Stimulated activated naive B cell treated with anti-CD40 and anti-IgM and Interleukin-4, amounts not matched to agents 10 μg/mL and 1 μg/mL and 100 μg/mL, for 72 hours (primary cell): ENCODE data around the gene LSG1.

Experiments
- ATAC-seq, 2 donors: fragments of 150-1000 bp; cut with Tn5 transposase; replicated peaks; 2 replicates each; pipeline ENCODE4 v1.10.0; 2021; ENCODE audit warnings: moderate library complexity in 1 of 2
- DNase-seq: peaks from one replicate; pipeline ENCODE4 v3.0.0; 2021
- H3K27ac Mint-ChIP-seq: one replicate; pipeline ENCODE4 v1.8.0; 2022; ENCODE audit warnings: mild to moderate bottlenecking, mixed read lengths
- H3K27me3 Mint-ChIP-seq, 2 donors: one replicate each; pipeline ENCODE4 v1.8.0; 2022; ENCODE audit warnings: mixed read lengths in 2 of 2
- H3K36me3 Mint-ChIP-seq, 2 donors: one replicate each; pipeline ENCODE4 v1.8.0; 2022; ENCODE audit warnings: mixed read lengths in 2 of 2, mild to moderate bottlenecking in 1 of 2
- H3K4me1 Mint-ChIP-seq, 2 donors: one replicate each; pipeline ENCODE4 v1.8.0; 2022; ENCODE audit warnings: mixed read lengths in 2 of 2, mild to moderate bottlenecking in 1 of 2
- H3K4me3 Mint-ChIP-seq, 2 donors: one replicate each; pipeline ENCODE4 v1.8.0; 2022; ENCODE audit warnings: mild to moderate bottlenecking in 2 of 2, mixed read lengths in 2 of 2, moderate library complexity in 1 of 2
- H3K9me3 Mint-ChIP-seq, 2 donors: one replicate each; pipeline ENCODE4 v1.8.0; 2022; ENCODE audit warnings: mixed read lengths in 2 of 2, mild to moderate bottlenecking in 1 of 2

Gene LSG1

GRCh38 chr3:194671900-194672808 is at the start of gene LSG1:
LSG1 (minus strand) TSS chr3:194672191; CDS start chr3:194672162, 29 bp downstream.
- ATAC-seq: peak; percentile 92 to 93
- H3K27ac Mint-ChIP-seq: peak within 1 kb of the TSS; percentile 98
- H3K27me3 Mint-ChIP-seq: peaks cover 0 to 3% of the 10 kb centered on the region in 2 donors
- peak; percentile 84 for DNase-seq
- H3K36me3 Mint-ChIP-seq: peaks cover 10 to 26% of the 10 kb centered on the region in 2 donors
- peak within 1 kb of the TSS; percentile 99 for H3K4me3 Mint-ChIP-seq
- no peaks in the 10 kb centered on the region for H3K9me3 Mint-ChIP-seq
- H3K4me1 Mint-ChIP-seq: peaks cover 18 to 19% of the 10 kb centered on the region in 2 donors

- Mint-ChIP-seq H3K4me3 (no peak overlapping the region), H3K27me3 (no peaks in the 10 kb centered on the region), H3K9me3 (no peaks in the 10 kb centered on the region), H3K4me1 (peaks cover 11 to 19% of the 10 kb centered on the region in 2 donors), H3K27ac (no peak overlapping the region), H3K36me3 (no peaks in the 10 kb centered on the region)
- DNase-seq (no peak), ATAC-seq (no peak)
These were observed 48.1 kb upstream of the LSG1 start for GRCh38 chr3:194720048-194720447.

- DNase-seq (no peak), ATAC-seq (no peak)
- H3K9me3 Mint-ChIP-seq: no peaks in the 10 kb centered on the region
- H3K36me3 Mint-ChIP-seq: no peaks in the 10 kb centered on the region
- H3K27ac Mint-ChIP-seq: no peak overlapping the region
- peaks cover 3 to 10% of the 10 kb centered on the region in 2 donors for H3K4me1 Mint-ChIP-seq
- H3K4me3 Mint-ChIP-seq: no peak overlapping the region
- no peaks in the 10 kb centered on the region for H3K27me3 Mint-ChIP-seq
These were observed 46.1 kb upstream of the LSG1 start for GRCh38 chr3:194718079-194718478.

- Mint-ChIP-seq H3K27me3 (no peaks in the 10 kb centered on the region), H3K9me3 (no peaks in the 10 kb centered on the region), H3K4me3 (no peak overlapping the region), H3K4me1 (peaks cover 1 to 6% of the 10 kb centered on the region in 2 donors), H3K36me3 (no peaks in the 10 kb centered on the region), H3K27ac (no peak overlapping the region)
- ATAC-seq (no peak), DNase-seq (no peak)
These were observed 43.2 kb upstream of the LSG1 start for GRCh38 chr3:194715022-194715800.

GRCh38 chr3:194714564-194714963 is 42.6 kb upstream of the LSG1 start:
- H3K4me3 Mint-ChIP-seq: no peak overlapping the region
- H3K27ac Mint-ChIP-seq: no peak overlapping the region
- peaks cover 1 to 6% of the 10 kb centered on the region in 2 donors for H3K4me1 Mint-ChIP-seq

GRCh38 chr3:194714137-194714455 is 42.1 kb upstream of the LSG1 start:
- peaks cover 1 to 6% of the 10 kb centered on the region in 2 donors for H3K4me1 Mint-ChIP-seq
- no peaks in the 10 kb centered on the region for H3K27me3 Mint-ChIP-seq
- ATAC-seq (no peak), DNase-seq (no peak)
- no peak overlapping the region for H3K4me3 Mint-ChIP-seq
- H3K36me3 Mint-ChIP-seq: no peaks in the 10 kb centered on the region
- no peak overlapping the region for H3K27ac Mint-ChIP-seq
- no peaks in the 10 kb centered on the region for H3K9me3 Mint-ChIP-seq

More at GRCh38 chr3:194714564-194714963, 42.6 kb upstream of the LSG1 start:
- H3K36me3 Mint-ChIP-seq: no peaks in the 10 kb centered on the region
- ATAC-seq (no peak), DNase-seq (no peak)
- H3K27me3 Mint-ChIP-seq: no peaks in the 10 kb centered on the region
- H3K9me3 Mint-ChIP-seq: no peaks in the 10 kb centered on the region

GRCh38 chr3:194713299-194714136 is 41.5 kb upstream of the LSG1 start:
- no peak overlapping the region for H3K4me3 Mint-ChIP-seq
- H3K9me3 Mint-ChIP-seq: no peaks in the 10 kb centered on the region
- no peaks in the 10 kb centered on the region for H3K36me3 Mint-ChIP-seq
- H3K27me3 Mint-ChIP-seq: no peaks in the 10 kb centered on the region
- peaks cover 1 to 6% of the 10 kb centered on the region in 2 donors for H3K4me1 Mint-ChIP-seq
- no peak overlapping the region for H3K27ac Mint-ChIP-seq
- ATAC-seq (no peak), DNase-seq (no peak)

GRCh38 chr3:194711913-194712312 is 39.9 kb upstream of the LSG1 start:
- ATAC-seq (no peak), DNase-seq (no peak)
- H3K36me3 Mint-ChIP-seq: peaks cover 0 to 6% of the 10 kb centered on the region in 2 donors
- no peaks in the 10 kb centered on the region for H3K27me3 Mint-ChIP-seq
- H3K9me3 Mint-ChIP-seq: peaks cover 3 to 4% of the 10 kb centered on the region in 2 donors
- no peak overlapping the region for H3K27ac Mint-ChIP-seq
- H3K4me1 Mint-ChIP-seq: peaks cover 0 to 1% of the 10 kb centered on the region in 2 donors
- H3K4me3 Mint-ChIP-seq: no peak overlapping the region

GRCh38 chr3:194711286-194711685 is 39.3 kb upstream of the LSG1 start:
- no peak overlapping the region for H3K27ac Mint-ChIP-seq
- no peak for DNase-seq
- no peaks in the 10 kb centered on the region for H3K27me3 Mint-ChIP-seq
- peaks cover 0 to 4% of the 10 kb centered on the region in 2 donors for H3K4me1 Mint-ChIP-seq
- H3K9me3 Mint-ChIP-seq: peaks cover 3 to 4% of the 10 kb centered on the region in 2 donors
- peaks cover 0 to 6% of the 10 kb centered on the region in 2 donors for H3K36me3 Mint-ChIP-seq
- ATAC-seq: no peak
- no peak overlapping the region for H3K4me3 Mint-ChIP-seq

- no peak overlapping the region for H3K27ac Mint-ChIP-seq
- H3K4me3 Mint-ChIP-seq: no peak overlapping the region
- peaks cover 0 to 6% of the 10 kb centered on the region in 2 donors for H3K36me3 Mint-ChIP-seq
- H3K4me1 Mint-ChIP-seq: peaks cover 0 to 7% of the 10 kb centered on the region in 2 donors
- H3K27me3 Mint-ChIP-seq: peaks cover 0 to 5% of the 10 kb centered on the region in 2 donors
- DNase-seq (no peak), ATAC-seq (no peak)
- peaks cover 3 to 4% of the 10 kb centered on the region in 2 donors for H3K9me3 Mint-ChIP-seq
These were observed 35.2 kb upstream of the LSG1 start for GRCh38 chr3:194707147-194707540.

GRCh38 chr3:194705761-194706160 is 33.8 kb upstream of the LSG1 start:
- no peak for ATAC-seq
- DNase-seq: no peak
- Mint-ChIP-seq H3K4me3 (no peak overlapping the region), H3K9me3 (peaks cover 3 to 4% of the 10 kb centered on the region in 2 donors), H3K27me3 (peaks cover 0 to 5% of the 10 kb centered on the region in 2 donors), H3K36me3 (peaks cover 0 to 6% of the 10 kb centered on the region in 2 donors), H3K27ac (peak overlapping the region; percentile 2), H3K4me1 (peaks cover 0 to 5% of the 10 kb centered on the region in 2 donors)

- DNase-seq (no peak), ATAC-seq (no peak)
- peaks cover 0 to 5% of the 10 kb centered on the region in 2 donors for H3K4me1 Mint-ChIP-seq
- H3K27ac Mint-ChIP-seq: no peak overlapping the region
- H3K9me3 Mint-ChIP-seq: peaks cover 3 to 4% of the 10 kb centered on the region in 2 donors
- H3K36me3 Mint-ChIP-seq: peaks cover 0 to 6% of the 10 kb centered on the region in 2 donors
- H3K4me3 Mint-ChIP-seq: no peak overlapping the region
- H3K27me3 Mint-ChIP-seq: peaks cover 0 to 5% of the 10 kb centered on the region in 2 donors
These were observed 33.2 kb upstream of the LSG1 start for GRCh38 chr3:194705227-194705626.

- DNase-seq: no peak
- Mint-ChIP-seq H3K4me1 (peaks cover 0 to 5% of the 10 kb centered on the region in 2 donors), H3K9me3 (peaks cover 0 to 4% of the 10 kb centered on the region in 2 donors), H3K27ac (no peak overlapping the region), H3K4me3 (no peak overlapping the region), H3K36me3 (peaks cover 0 to 3% of the 10 kb centered on the region in 2 donors), H3K27me3 (peaks cover 0 to 5% of the 10 kb centered on the region in 2 donors)
- no peak for ATAC-seq
These were observed 30.6 kb upstream of the LSG1 start for GRCh38 chr3:194702545-194702944.

- Mint-ChIP-seq H3K4me1 (peaks cover 29 to 51% of the 10 kb centered on the region in 2 donors), H3K27me3 (no peaks in the 10 kb centered on the region)
These were observed 24.7 kb upstream of the LSG1 start for GRCh38 chr3:194696702-194697101.

More at GRCh38 chr3:194696702-194697101, 24.7 kb upstream of the LSG1 start:
- H3K36me3 Mint-ChIP-seq: peaks cover 0 to 3% of the 10 kb centered on the region in 2 donors
- H3K9me3 Mint-ChIP-seq: peaks cover 0 to 8% of the 10 kb centered on the region in 2 donors
- DNase-seq (no peak), ATAC-seq (no peak)
- H3K4me3 Mint-ChIP-seq: peak overlapping the region in 1 of 2 donors; percentile 0
- peak overlapping the region; percentile 0 for H3K27ac Mint-ChIP-seq
